Measurements from ENCODE around the gene SHC1.
A peak's percentile ranks its signal among the peaks of the same experiment; 100 is the strongest.

Gene SHC1

DNA sequence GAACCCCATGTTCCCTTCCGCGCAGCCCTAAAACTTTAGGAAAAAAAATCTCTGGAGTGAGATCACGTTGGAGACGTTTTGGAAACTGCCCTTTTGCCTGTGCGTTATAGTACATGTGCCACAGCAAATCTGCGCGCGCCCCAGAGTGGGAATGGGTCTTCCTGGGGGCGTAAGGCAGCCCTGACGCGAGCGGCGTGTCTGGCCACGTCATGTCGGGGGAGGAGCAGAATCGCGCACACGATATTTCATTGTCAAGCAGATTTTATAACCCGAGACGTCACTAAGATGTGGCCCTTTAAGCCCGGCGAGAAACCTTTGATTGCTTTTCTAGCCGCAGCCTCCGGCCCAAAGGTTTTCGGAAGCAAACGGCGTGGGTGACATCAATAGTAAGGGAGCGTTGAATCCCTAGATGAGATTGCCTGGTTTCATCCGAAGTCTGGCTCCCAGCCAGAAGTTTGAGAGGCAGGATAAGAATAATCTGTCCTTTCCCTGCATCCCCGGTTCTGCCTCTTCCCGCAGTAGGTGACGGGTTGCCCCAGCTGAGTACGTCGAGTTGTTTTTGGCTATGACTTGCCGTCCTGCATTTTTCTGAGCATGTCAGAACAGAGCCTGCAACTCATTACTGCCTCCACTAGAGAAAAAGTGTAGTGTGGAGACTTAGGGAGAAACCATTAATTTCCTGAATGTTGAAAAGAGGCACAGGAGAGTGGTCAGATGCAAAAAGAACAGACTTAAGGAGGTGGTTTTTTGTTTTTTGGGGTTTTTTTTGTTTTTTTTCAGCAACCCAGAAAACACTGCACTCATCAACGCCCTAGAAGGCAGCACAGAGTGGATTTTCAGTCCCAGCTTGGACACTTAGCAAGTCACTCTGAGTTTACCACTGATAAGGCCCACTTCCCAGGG is 33.2 kb downstream of the SHC1 start:
- peak; percentile 89 to 91 for DNase-seq

DNA sequence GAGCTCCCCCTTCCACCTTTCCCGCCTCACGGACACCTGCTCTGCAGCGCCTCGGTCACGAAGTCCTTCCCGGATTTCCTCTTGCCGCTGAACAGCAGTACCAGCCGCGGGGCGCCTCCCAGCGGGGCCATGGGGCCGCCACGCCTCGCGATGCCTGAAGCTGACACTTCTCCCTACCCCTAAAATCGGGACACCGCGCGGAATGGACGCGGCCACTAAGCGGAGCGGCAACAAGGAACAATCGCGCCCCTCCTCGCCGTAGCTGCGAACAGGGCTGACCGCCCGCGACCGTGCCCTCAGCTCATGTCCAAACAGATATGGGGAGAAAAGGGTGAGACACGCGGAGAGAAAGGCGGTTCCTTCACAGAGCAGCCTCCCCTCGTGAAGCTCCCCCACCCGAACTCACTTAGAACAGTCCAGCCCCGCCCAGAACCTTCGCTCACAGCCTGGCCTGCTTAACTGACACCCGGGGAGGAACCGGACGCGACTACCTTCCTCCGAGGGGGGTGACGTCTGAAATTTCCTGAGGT is 33.9 kb downstream of the SHC1 start, which contains the start of gene PMVK:
Gene PMVK, minus strand, starts transcription at position 165 of the 530 bp plus-strand sequence. Its CDS starts 34 bp downstream, at position 131.
- DNase-seq = peak; percentile 95 to 97

DNA sequence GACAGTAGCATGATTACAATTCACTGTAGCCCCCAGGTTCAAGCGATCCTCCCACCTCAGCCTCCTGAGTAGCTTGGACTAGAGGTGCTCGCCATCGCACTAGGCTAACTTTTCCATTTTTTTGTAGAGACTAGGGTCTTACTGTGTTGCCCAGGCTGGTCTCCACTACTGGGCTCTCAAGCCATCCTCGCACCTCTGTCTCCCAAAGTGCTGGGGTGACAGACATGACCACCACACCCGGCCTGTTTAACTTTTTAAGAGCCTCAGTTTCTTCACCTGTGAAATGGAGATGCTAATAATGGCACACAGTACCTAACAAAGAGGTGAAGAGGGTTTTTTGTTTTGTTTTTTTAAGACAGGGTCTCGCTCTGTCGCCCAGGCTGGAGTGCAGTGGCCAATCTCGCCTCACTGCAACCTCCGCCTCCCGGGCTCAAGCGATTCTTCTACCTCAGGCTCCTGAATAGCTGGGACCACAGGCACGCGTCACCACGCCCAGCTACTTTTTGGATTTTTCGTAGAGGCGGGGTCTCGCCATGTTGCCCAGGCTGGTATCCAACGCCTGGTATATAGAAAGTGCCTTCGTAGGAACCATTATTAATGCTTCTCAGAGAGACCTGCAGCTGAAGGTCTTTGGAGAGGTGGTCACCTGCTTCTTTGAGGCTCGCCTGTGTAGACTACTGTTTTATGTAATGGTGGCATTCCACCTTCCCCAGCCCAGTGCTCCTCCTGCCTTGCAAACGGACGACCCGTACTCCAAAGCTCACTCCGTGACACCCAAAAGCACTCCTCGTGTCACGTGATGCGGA is 34.6 kb downstream of the SHC1 start:
- no peak for DNase-seq

DNA sequence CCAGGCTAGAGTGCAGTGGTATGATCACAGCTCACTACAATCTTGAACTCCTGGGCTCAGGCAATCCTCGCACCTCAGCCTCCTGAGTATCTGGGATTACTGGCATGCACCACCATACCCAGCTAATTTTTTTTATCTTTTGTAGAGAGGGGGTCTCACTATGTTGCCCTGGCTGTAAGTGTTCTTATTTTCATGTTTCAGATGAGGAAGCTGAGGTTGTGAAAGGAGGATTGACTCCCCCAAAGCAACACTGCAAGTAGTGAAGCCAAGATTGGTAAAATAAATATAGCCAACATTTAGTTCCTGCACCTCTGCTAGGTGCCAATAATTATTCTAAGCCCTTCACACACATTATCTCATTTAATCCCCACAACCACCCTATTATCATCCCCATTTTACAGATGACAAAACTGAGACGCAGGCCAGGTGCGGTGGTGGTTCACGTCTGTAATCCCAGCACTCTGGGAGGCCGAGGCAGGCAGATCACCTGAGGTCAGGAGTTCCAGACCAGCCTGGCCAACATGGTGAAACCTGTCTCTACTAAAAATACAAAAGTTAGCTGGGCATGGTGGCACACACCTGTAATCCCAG is 36.1 kb downstream of the SHC1 start:
- DNase-seq = no peak

DNA sequence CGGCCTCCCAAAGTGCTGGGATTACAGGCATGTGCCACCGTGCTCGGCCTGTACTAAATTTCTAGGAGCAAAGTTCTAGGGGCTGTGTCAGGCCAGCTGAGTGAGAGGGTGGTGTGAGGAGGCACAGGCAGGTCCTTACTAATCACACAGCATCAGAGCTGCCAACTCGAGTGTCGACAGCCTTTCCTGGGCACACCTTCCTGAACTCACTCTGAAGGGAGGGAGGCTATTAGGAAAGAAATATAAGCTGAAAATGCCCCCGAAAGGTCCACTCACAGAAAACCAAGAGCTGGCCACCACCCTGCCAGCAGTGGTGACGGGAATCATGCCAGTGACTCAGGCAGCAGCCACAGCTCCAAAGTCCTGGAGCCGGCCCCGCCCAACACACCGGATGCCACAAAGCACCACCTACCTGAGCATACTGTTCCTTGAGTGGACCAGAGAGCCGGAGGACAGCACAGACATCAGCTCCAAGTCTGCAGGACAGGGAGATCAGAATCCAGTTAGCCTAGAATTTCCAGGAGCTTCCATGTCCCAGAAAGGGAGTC is 38.5 kb downstream of the SHC1 start:
- no peak for DNase-seq

DNA sequence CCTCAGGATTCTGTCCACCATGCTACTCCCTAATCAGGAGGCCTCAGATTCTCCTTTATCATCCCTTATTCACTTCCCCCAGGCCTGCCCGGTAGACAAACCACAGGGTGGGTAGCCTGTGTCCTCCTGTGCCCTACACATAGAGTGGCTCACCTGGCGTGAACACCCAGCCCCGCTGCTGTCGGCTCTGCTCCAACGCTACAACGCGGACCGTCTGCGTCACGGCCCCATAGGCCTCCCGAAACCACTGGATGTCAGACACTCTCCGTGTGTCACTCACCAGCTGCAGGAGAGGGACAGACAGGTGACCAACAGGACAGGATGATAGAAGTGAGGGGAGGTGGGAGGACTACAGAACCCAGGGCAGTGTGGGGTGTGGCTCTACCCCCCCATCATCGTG is 44.3 kb downstream of the SHC1 start:
- no peak for DNase-seq

DNA sequence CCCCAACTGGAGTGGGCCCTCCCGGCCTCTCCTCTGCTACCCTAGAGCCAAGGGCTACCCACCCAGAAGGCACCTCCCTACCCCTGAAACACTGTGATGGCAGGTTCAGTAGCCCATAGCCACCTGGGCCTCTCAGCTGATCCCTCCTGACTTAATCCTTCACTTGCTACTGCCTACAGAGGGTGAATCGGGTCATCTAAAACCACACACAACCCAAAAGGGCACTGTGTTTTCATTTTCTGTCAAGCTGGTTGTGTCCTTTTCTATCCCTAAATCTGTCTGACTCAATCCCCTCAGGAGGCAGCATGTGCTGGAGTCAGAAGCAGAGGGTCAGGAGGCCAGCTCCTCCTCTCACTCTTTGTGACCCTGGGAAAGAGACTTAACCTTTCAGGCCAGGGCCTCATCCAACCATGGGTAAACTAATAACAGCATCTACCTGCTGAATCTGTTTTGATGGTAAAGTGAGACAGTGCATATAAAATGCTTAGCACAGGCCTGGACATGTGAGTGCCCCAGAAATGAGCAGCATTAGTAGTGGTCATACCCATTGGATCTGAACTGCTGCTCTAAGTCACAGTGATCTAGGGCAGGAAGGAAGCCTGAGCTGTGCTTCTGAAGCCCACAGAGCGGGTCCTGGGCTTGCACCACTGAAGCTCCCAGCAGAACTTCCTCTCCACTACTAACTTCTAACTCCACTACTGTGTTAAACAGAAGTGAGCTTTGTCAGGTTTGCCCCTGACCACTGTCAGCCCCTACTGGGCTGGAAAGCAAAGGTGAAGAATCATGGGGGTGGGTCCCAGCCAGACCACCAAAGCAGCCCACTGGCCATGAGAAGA is 45.0 kb downstream of the SHC1 start:
- no peak for DNase-seq

DNA sequence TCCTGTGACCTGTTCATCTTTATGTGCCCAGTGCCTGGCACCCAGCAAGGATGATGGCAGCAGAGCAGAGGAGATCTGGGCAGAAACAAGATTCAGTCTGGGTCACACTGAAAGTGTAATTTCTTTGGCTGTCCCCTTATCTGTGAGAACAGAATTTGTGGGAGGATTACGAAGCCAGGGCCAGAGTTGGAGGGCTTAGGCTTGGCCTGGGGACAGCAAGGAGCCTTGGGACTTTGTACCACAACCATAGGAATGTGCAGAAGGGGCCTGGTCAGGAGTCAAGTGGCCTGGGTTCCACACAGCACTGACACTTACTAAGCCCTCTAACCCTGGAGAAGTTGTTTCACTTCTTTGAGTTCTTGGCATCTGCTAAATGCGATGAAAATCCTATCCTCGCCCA is 46.9 kb downstream of the SHC1 start:
- no peak for DNase-seq

DNA sequence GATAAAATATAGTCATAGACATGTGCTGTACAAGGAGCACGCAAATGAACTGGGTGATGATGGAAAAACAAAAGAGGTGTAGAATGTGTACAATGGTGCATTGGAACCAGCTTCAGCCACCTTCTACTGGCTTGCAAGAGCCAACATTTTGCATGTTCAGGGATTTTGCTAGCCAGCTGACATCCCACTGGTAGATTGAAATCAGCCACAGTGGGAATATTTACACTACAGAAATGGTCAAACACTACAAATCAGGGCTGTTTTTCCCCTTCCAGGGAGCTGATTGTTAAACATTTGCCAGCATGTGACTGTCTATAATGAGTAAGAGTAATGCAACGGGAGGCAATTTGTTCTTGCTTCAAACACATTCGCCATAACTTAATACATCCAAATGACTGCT is 57.3 kb downstream of the SHC1 start:
- no peak for DNase-seq

DNA sequence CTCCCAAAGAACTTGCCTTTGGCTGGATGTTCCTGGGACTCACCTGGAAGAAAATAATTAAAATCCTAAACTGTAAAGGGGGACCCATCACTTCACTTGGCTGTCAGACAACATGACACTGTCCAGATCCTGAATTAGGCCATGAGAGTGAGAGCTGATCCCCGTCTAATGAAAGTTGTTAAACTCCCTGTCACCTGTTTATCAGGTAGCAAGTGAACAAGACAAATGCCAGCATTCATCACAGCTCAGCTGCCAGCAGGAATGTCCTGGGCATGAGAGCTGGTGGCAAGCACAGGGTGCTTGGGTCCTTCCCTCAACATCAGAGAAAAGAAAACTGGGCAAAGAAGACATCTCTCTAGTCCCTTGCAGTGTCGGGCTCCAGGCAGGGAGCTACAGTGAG is 57.8 kb downstream of the SHC1 start:
- DNase-seq = no peak
